Stimulated activated naive CD8-positive, alpha-beta T cell treated with anti-CD3 and anti-CD28 coated beads, Interleukin-15, Interleukin-2, amounts not matched to agents 100 ng/mL and 50 ng/mL, for 24 hours (primary cell): ENCODE results near the gene MTERF4.
"Not testable (repeated sequence)": the region's sequence is repeated elsewhere in the genome, so short reads cannot be mapped to it uniquely, and the experiment has no call there.

Experiments
- H3K27ac Mint-ChIP-seq: one replicate; pipeline ENCODE4 v1.8.0; 2021; ENCODE audit warnings: mild to moderate bottlenecking, mixed read lengths
- H3K27me3 Mint-ChIP-seq: one replicate; pipeline ENCODE4 v1.8.0; 2021; ENCODE audit warnings: mixed read lengths
- H3K36me3 Mint-ChIP-seq: one replicate; pipeline ENCODE4 v1.8.0; 2021; ENCODE audit warnings: low read depth, mixed read lengths
- H3K4me1 Mint-ChIP-seq: one replicate; pipeline ENCODE4 v1.8.0; 2021; ENCODE audit warnings: low read depth, mixed read lengths
- H3K4me3 Mint-ChIP-seq: one replicate; pipeline ENCODE4 v1.8.0; 2021; ENCODE audit warnings: mild to moderate bottlenecking, mixed read lengths
- H3K9me3 Mint-ChIP-seq: one replicate; pipeline ENCODE4 v1.8.0; 2021; ENCODE audit warnings: mixed read lengths

The MTERF4 gene

GRCh38 chr2:241110089-241110606, 8.1 kb upstream of the MTERF4 start:
- Mint-ChIP-seq H3K4me1 (peaks cover 54% of the 10 kb centered on the region), H3K36me3 (peaks cover 47% of the 10 kb centered on the region), H3K27me3 (no peaks in the 10 kb centered on the region)

DNA sequence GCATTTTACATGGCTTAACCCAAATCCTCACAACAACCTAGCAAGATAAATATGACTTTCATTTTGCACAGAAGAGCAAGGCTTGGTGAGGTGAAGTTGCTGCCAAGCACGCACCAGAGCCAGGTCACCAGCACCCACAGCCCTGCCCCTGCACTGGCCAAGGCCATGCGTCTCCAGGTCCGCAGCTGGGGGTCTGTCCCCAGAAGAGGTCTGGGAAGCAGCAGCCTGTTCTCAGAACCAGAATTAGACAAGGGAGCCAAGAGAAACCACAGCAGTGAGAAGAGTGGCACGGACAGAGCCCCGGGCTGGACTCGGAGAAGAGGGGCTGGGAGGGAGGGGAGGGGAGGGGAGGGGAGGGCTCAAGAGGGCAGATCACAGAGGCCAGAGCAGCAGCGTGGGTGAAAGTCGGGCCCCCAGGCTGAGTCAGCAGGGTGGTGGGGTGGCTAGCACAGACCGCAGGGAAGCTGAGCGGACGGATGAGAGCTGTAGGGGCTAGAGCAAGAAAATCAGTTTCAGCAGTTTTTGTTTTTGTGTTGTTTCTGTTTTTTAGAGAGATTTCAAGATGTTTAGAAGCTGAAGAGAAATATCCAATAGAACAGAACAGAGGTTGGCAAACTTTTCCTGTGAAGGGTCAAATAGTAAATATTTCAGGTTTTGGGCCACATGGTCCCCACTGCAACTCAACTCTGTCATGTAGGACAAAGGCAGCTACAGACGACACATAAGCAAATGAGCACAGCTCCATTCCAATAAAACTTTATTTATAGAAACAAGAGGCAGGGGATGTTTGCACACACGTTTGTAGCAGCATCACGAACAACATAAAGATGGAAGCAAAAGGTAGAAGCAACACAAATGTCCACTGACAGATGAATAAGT, 7.4 kb upstream of the MTERF4 start:
- H3K36me3 Mint-ChIP-seq, result peaks cover 40% of the 10 kb centered on the region
- H3K4me1 Mint-ChIP-seq, result peaks cover 58% of the 10 kb centered on the region

More at GRCh38 chr2:241110089-241110606, 8.1 kb upstream of the MTERF4 start:
- Mint-ChIP-seq H3K27ac (peak overlapping the region; percentile 95), H3K4me3 (peak overlapping the region; percentile 79), H3K9me3 (no peaks in the 10 kb centered on the region)

DNA sequence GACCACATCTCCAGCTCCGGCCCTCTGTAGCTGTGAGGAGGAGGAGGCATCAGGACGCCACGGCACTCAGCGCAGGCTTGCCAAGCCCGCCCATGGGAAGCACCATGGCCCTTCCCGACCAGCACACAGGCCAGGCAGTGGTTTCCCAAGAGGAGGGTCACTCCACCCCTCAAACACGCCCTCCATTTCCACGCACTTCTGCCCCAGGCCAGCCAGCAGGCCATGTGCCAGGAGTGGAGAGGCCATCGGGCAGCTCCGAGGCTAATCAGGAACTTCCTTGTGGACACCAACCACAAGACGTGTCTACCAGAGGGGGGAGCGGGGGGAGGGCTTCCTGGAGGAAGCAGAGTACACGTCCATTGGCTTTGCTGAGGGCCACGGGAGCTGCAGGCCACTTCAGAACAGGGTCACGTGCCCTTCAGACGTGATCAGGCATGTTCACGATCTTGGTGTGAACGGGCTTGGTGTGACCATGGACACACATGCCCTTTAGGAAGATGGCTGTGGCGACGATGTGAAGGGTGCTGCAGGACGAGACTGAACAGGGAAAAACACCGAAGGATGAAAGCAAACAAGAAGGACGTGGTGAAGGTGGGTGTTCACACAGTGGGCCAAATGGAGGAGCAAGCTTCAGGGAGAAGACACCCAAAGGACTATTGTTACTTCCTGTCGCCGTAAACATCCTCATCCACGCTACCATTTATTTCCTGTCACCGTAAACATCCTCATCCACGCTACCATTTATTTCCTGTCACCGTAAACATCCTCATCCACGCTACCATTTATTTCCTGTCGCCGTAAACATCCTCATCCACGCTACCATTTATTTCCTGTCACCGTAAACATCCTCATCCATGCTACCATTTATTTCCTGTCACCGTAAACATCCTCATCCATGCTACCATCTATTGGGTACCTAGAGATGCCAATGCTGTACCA, 6.5 kb upstream of the MTERF4 start:
- H3K36me3 Mint-ChIP-seq, result peaks cover 33% of the 10 kb centered on the region
- peak overlapping the region; percentile 79 for H3K4me3 Mint-ChIP-seq
- no peaks in the 10 kb centered on the region for H3K9me3 Mint-ChIP-seq
- H3K4me1 Mint-ChIP-seq, result peaks cover 65% of the 10 kb centered on the region
- H3K27me3 Mint-ChIP-seq, result no peaks in the 10 kb centered on the region
- peak overlapping the region; percentile 95 for H3K27ac Mint-ChIP-seq

More for the DNA sequence above, 7.4 kb upstream of the MTERF4 start:
- Mint-ChIP-seq H3K27me3 (no peaks in the 10 kb centered on the region), H3K9me3 (no peaks in the 10 kb centered on the region), H3K4me3 (peak overlapping the region; percentile 79), H3K27ac (peak overlapping the region; percentile 95)

GRCh38 chr2:241107031-241107783, 5.1 kb upstream of the MTERF4 start:
- H3K27ac Mint-ChIP-seq, result no peak overlapping the region
- no peaks in the 10 kb centered on the region for H3K27me3 Mint-ChIP-seq
- no peak overlapping the region for H3K4me3 Mint-ChIP-seq
- no peaks in the 10 kb centered on the region for H3K9me3 Mint-ChIP-seq
- H3K4me1 Mint-ChIP-seq, result peaks cover 68% of the 10 kb centered on the region
- peaks cover 32% of the 10 kb centered on the region for H3K36me3 Mint-ChIP-seq

- no peaks in the 10 kb centered on the region for H3K9me3 Mint-ChIP-seq
- peaks cover 20% of the 10 kb centered on the region for H3K36me3 Mint-ChIP-seq
- peak overlapping the region; percentile 31 for H3K27ac Mint-ChIP-seq
- no peaks in the 10 kb centered on the region for H3K27me3 Mint-ChIP-seq
- peaks cover 57% of the 10 kb centered on the region for H3K4me1 Mint-ChIP-seq
- no peak overlapping the region for H3K4me3 Mint-ChIP-seq
Measured at GRCh38 chr2:241105641-241106040, 3.6 kb upstream of the MTERF4 start.

GRCh38 chr2:241104611-241105010, 2.5 kb upstream of the MTERF4 start:
- peaks cover 23% of the 10 kb centered on the region for H3K36me3 Mint-ChIP-seq
- not testable (repeated sequence) for H3K9me3 Mint-ChIP-seq, H3K4me3 Mint-ChIP-seq, H3K27ac Mint-ChIP-seq, H3K27me3 Mint-ChIP-seq
- H3K4me1 Mint-ChIP-seq, result peaks cover 57% of the 10 kb centered on the region

DNA sequence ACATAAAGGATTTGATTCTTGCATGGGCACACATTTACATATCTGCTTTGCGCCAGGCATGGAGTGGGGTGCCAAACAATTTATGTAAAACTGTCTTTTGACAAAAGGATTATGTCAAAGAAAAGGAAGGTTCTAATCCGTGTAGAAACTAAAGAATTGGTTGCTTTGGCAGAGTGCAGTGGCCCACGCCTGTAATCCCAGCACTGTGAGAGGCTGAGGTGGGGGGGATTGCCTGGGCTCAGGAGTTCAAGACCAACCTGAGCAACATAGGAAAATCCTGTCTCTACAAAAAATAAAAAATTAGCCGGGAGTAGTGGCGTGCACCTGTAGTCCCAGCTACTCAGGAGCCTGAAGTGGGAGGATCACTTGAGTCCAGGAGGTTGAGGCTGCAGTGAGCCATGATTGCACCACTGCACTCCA, 1.1 kb upstream of the MTERF4 start:
- Mint-ChIP-seq H3K27ac (peak overlapping the region; percentile 91), H3K36me3 (peaks cover 28% of the 10 kb centered on the region), H3K9me3 (no peaks in the 10 kb centered on the region), H3K4me1 (peaks cover 57% of the 10 kb centered on the region), H3K27me3 (no peaks in the 10 kb centered on the region), H3K4me3 (peak overlapping the region; percentile 89)

- H3K36me3 Mint-ChIP-seq, result peaks cover 56% of the 10 kb centered on the region
- H3K4me1 Mint-ChIP-seq, result peaks cover 81% of the 10 kb centered on the region
- H3K9me3 Mint-ChIP-seq, result no peaks in the 10 kb centered on the region
- peak overlapping the region; percentile 46 for H3K27ac Mint-ChIP-seq
- H3K4me3 Mint-ChIP-seq, result no peak overlapping the region
- H3K27me3 Mint-ChIP-seq, result no peaks in the 10 kb centered on the region
Measured at GRCh38 chr2:241099246-241099645, 2.8 kb downstream of the MTERF4 start.

GRCh38 chr2:241096979-241097378, 5.1 kb downstream of the MTERF4 start:
- peaks cover 56% of the 10 kb centered on the region for H3K36me3 Mint-ChIP-seq
- H3K9me3 Mint-ChIP-seq, result no peaks in the 10 kb centered on the region
- peak overlapping the region; percentile 88 for H3K27ac Mint-ChIP-seq
- H3K27me3 Mint-ChIP-seq, result no peaks in the 10 kb centered on the region
- no peak overlapping the region for H3K4me3 Mint-ChIP-seq
- H3K4me1 Mint-ChIP-seq, result peaks cover 61% of the 10 kb centered on the region

- H3K9me3 Mint-ChIP-seq, result no peaks in the 10 kb centered on the region
- peak overlapping the region; percentile 49 for H3K27ac Mint-ChIP-seq
- H3K4me1 Mint-ChIP-seq, result peaks cover 58% of the 10 kb centered on the region
- no peak overlapping the region for H3K4me3 Mint-ChIP-seq
- peaks cover 56% of the 10 kb centered on the region for H3K36me3 Mint-ChIP-seq
- no peaks in the 10 kb centered on the region for H3K27me3 Mint-ChIP-seq
Measured at GRCh38 chr2:241095594-241096290, 6.3 kb downstream of the MTERF4 start.

- Mint-ChIP-seq H3K27ac (no peak overlapping the region), H3K9me3 (no peaks in the 10 kb centered on the region), H3K36me3 (peaks cover 54% of the 10 kb centered on the region), H3K4me3 (no peak overlapping the region), H3K4me1 (peaks cover 50% of the 10 kb centered on the region), H3K27me3 (no peaks in the 10 kb centered on the region)
Measured at GRCh38 chr2:241094924-241095420, 7.1 kb downstream of the MTERF4 start.

DNA sequence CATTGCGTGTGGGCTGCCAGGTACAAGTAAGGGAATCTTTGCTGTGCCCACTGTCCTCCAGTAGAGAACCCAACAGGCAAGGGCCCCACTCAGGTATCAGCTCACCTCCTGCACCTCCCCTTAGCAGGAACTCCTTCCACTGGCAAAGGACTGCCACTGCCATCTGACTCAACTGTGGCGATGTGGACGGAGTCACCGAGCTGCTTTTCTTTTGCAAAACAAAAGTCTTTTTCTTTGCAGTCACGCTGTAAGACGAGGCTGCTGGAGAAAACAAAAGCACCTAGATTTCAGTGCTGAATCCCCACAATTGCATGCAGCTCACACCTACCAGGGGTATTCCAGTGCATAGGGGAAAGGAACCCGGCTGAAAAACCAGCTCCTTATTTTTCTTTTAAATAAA, 7.9 kb downstream of the MTERF4 start:
- H3K9me3 Mint-ChIP-seq, result no peaks in the 10 kb centered on the region
- no peak overlapping the region for H3K4me3 Mint-ChIP-seq
- H3K36me3 Mint-ChIP-seq, result peaks cover 51% of the 10 kb centered on the region
- peaks cover 42% of the 10 kb centered on the region for H3K4me1 Mint-ChIP-seq
- H3K27ac Mint-ChIP-seq, result no peak overlapping the region
- no peaks in the 10 kb centered on the region for H3K27me3 Mint-ChIP-seq

- not testable (repeated sequence) for H3K9me3 Mint-ChIP-seq, H3K27ac Mint-ChIP-seq, H3K4me3 Mint-ChIP-seq, H3K27me3 Mint-ChIP-seq
- Mint-ChIP-seq H3K4me1 (peaks cover 36% of the 10 kb centered on the region), H3K36me3 (peaks cover 50% of the 10 kb centered on the region)
Measured at GRCh38 chr2:241093133-241093781, 8.8 kb downstream of the MTERF4 start.
